WERI-Rb-1 (cell line): ENCODE data around the gene LPP.

ENCODE experiments used
- DNase-seq: peaks from one replicate; pipeline ENCODE4 v3.0.0-alpha.2; 2020
- H3K27ac ChIP-seq: fragments of 250-450 bp; sonication (Bioruptor Pico); 2 replicates; pipeline ENCODE4 v1.5.1; 2020; ENCODE audit warnings: mild to moderate bottlenecking, moderate library complexity
- H3K27me3 ChIP-seq: fragments of 250-450 bp; sonication (Bioruptor Pico); 2 replicates; pipeline ENCODE4 v1.5.1; 2021; ENCODE audit warnings: mild to moderate bottlenecking, low read depth, moderate library complexity; ENCODE audit not compliant: insufficient read depth, severe bottlenecking
- H3K36me3 ChIP-seq: fragments of 250-450 bp; sonication (Bioruptor Pico); 2 replicates; pipeline ENCODE4 v1.5.1; 2020; ENCODE audit warnings: mild to moderate bottlenecking, moderate library complexity
- H3K4me3 ChIP-seq: 2 replicates; pipeline ENCODE4 v1.5.1; 2011; ENCODE audit warnings: low read depth, mild to moderate bottlenecking, control low read depth, low read length
- H3K9me3 ChIP-seq: fragments of 250-450 bp; sonication (Bioruptor Pico); 2 replicates; pipeline ENCODE4 v1.5.1; 2021; ENCODE audit warnings: mild to moderate bottlenecking, moderate library complexity; ENCODE audit not compliant: severe bottlenecking
- CTCF ChIP-seq: IDR thresholded peaks from 2 replicates; pipeline ENCODE4 v1.5.1; 2011; ENCODE audit warnings: low read depth, mild to moderate bottlenecking, control low read depth, inconsistent platforms, low read length

Gene LPP

GRCh38 chr3:188934989-188935388 is 781.0 kb downstream of the LPP start:
- no peaks in the 10 kb centered on the region for H3K36me3 ChIP-seq
- no peak for DNase-seq
- no peaks in the 10 kb centered on the region for H3K27me3 ChIP-seq
- no peak overlapping the region for H3K4me3 ChIP-seq
- H3K9me3 ChIP-seq: no peaks in the 10 kb centered on the region
- H3K27ac ChIP-seq: no peak overlapping the region
- TF ChIP-seq CTCF: no peak

GRCh38 chr3:188936597-188937107 is 782.7 kb downstream of the LPP start:
- H3K36me3 ChIP-seq: no peaks in the 10 kb centered on the region
- H3K27me3 ChIP-seq: no peaks in the 10 kb centered on the region
- no peak for TF ChIP-seq CTCF
- no peaks in the 10 kb centered on the region for H3K9me3 ChIP-seq
- DNase-seq: no peak
- no peak overlapping the region for H3K4me3 ChIP-seq
- no peak overlapping the region for H3K27ac ChIP-seq

- Histone ChIP-seq H3K4me3 (no peak overlapping the region), H3K36me3 (no peaks in the 10 kb centered on the region), H3K9me3 (no peaks in the 10 kb centered on the region), H3K27me3 (no peaks in the 10 kb centered on the region), H3K27ac (no peak overlapping the region)
- TF ChIP-seq CTCF: no peak
- no peak for DNase-seq
Measured at GRCh38 chr3:188937389-188937788, 783.4 kb downstream of the LPP start.

- Histone ChIP-seq H3K36me3 (no peaks in the 10 kb centered on the region), H3K9me3 (no peaks in the 10 kb centered on the region), H3K4me3 (no peak overlapping the region), H3K27ac (no peak overlapping the region), H3K27me3 (no peaks in the 10 kb centered on the region)
- TF ChIP-seq CTCF: no peak
- no peak for DNase-seq
Measured at GRCh38 chr3:188938999-188939398, 785.0 kb downstream of the LPP start.

GRCh38 chr3:188939814-188940572 is 786.0 kb downstream of the LPP start:
- no peak for TF ChIP-seq CTCF
- Histone ChIP-seq H3K36me3 (no peaks in the 10 kb centered on the region), H3K27me3 (no peaks in the 10 kb centered on the region), H3K27ac (no peak overlapping the region), H3K4me3 (no peak overlapping the region), H3K9me3 (no peaks in the 10 kb centered on the region)
- DNase-seq: no peak
